OCI-LY7 (cell line): ENCODE data around the gene ABCA3. TPM values are rescaled to one million over a fixed set of nuclear protein-coding genes. Genes with fewer than 3 reads are reported as not detected.

Experiments
- microRNA-seq: library from miRNA; unstranded; fragments of <30 nt; microRNA quantifications from one replicate; pipeline ENCODE4 v1.2.0, GENCODE V29; 2022; ENCODE audit warnings: borderline replicate concordance
- small RNA-seq: library from RNA; depleted of rRNA; stranded (forward); fragments of <200 nt; gene quantifications from one replicate; pipeline ENCODE3, GENCODE V24; 2014
- total RNA-seq, 2 experiments: library from RNA; depleted of rRNA in 1 of 2; stranded (reverse); fragments of >200 nt in 1 of 2; shearing (Covaris generic) in 1 of 2; gene quantifications; 2 replicates each; pipeline ENCODE4 v1.2.3, GENCODE V29; 2014 to 2022

ABCA3 gene
- total RNA-seq, 2 experiments from 2014 or later: 0.23 TPM; not detected in 1

Small RNAs within 50 kb of the gene (microRNA-seq; reads per million reads assigned to microRNA genes)
- not detected for gene MIR3677
- not detected for gene MIR4717

Small RNAs within 50 kb of the gene (small RNA-seq; reads per million reads assigned to genes)
- gene MIR3677: not detected
- not detected for gene MIR4717

Other genes starting within 250 kb of the ABCA3 start
- 76.5 and 87.4 TPM in 2 replicates for gene PKD1, start 204.8 kb downstream of the ABCA3 start, total RNA-seq (2014; rRNA removed; shearing (Covaris generic))
- gene PKD1, start 204.8 kb downstream of the ABCA3 start, total RNA-seq (2022): 112 and 129 TPM in 2 replicates
- gene RAB26, start 192.1 kb downstream of the ABCA3 start, total RNA-seq (2014; rRNA removed; shearing (Covaris generic)): 3.1 and 5.0 TPM in 2 replicates
- 7.9 and 9.5 TPM in 2 replicates for gene RAB26, start 192.1 kb downstream of the ABCA3 start, total RNA-seq (2022)
- 50.1 and 53.6 TPM in 2 replicates for gene TRAF7, start 184.9 kb downstream of the ABCA3 start, total RNA-seq (2014; rRNA removed; shearing (Covaris generic))
- gene TRAF7, start 184.9 kb downstream of the ABCA3 start, total RNA-seq (2022): 82.3 and 103 TPM in 2 replicates
- gene CASKIN1, start 144.1 kb downstream of the ABCA3 start, total RNA-seq (2014; rRNA removed; shearing (Covaris generic)): 0.09 TPM in 1 of 2 replicates, not detected in the other
- 0.06 and 0.13 TPM in 2 replicates for gene CASKIN1, start 144.1 kb downstream of the ABCA3 start, total RNA-seq (2022)
- 57.1 and 65.4 TPM in 2 replicates for gene MLST8, start 135.3 kb downstream of the ABCA3 start, total RNA-seq (2014; rRNA removed; shearing (Covaris generic))
- gene MLST8, start 135.3 kb downstream of the ABCA3 start, total RNA-seq (2022): 68.6 and 71.3 TPM in 2 replicates
- gene BRICD5, start 129.9 kb downstream of the ABCA3 start, total RNA-seq (2014; rRNA removed; shearing (Covaris generic)): 15.8 and 30.4 TPM in 2 replicates
- gene BRICD5, start 129.9 kb downstream of the ABCA3 start, total RNA-seq (2022): 31.7 and 36.6 TPM in 2 replicates
- gene PGP, start 125.9 kb downstream of the ABCA3 start, total RNA-seq (2014; rRNA removed; shearing (Covaris generic)): 44.2 TPM in 2 replicates
- 37.0 and 37.9 TPM in 2 replicates for gene PGP, start 125.9 kb downstream of the ABCA3 start, total RNA-seq (2022)
- gene E4F1, start 117.1 kb downstream of the ABCA3 start, total RNA-seq (2014; rRNA removed; shearing (Covaris generic)): 43.1 and 59.6 TPM in 2 replicates
- 35.3 and 42.3 TPM in 2 replicates for gene E4F1, start 117.1 kb downstream of the ABCA3 start, total RNA-seq (2022)
- 6.6 and 6.9 TPM in 2 replicates for gene DNASE1L2, start 104.3 kb downstream of the ABCA3 start, total RNA-seq (2014; rRNA removed; shearing (Covaris generic))
- gene DNASE1L2, start 104.3 kb downstream of the ABCA3 start, total RNA-seq (2022): 8.4 and 9.8 TPM in 2 replicates
- gene ECI1, start 89.1 kb downstream of the ABCA3 start, total RNA-seq (2014; rRNA removed; shearing (Covaris generic)): 66.6 and 80.0 TPM in 2 replicates
- 74.5 and 87.5 TPM in 2 replicates for gene ECI1, start 89.1 kb downstream of the ABCA3 start, total RNA-seq (2022)
- 211 and 225 TPM in 2 replicates for gene RNPS1, start 72.6 kb downstream of the ABCA3 start, total RNA-seq (2014; rRNA removed; shearing (Covaris generic))
- 323 and 339 TPM in 2 replicates for gene RNPS1, start 72.6 kb downstream of the ABCA3 start, total RNA-seq (2022)
- gene CCNF, start 88.7 kb upstream of the ABCA3 start, total RNA-seq (2014; rRNA removed; shearing (Covaris generic)): 71.5 and 82.1 TPM in 2 replicates
- 83.3 and 93.0 TPM in 2 replicates for gene CCNF, start 88.7 kb upstream of the ABCA3 start, total RNA-seq (2022)
- gene TEDC2, start 119.4 kb upstream of the ABCA3 start, total RNA-seq (2014; rRNA removed; shearing (Covaris generic)): 89.3 and 110 TPM in 2 replicates
- gene TEDC2, start 119.4 kb upstream of the ABCA3 start, total RNA-seq (2022): 48.0 and 56.0 TPM in 2 replicates
- 2.3 and 4.8 TPM in 2 replicates for gene NTN3, start 130.6 kb upstream of the ABCA3 start, total RNA-seq (2014; rRNA removed; shearing (Covaris generic))
- 1.5 and 1.7 TPM in 2 replicates for gene NTN3, start 130.6 kb upstream of the ABCA3 start, total RNA-seq (2022)
- gene TBC1D24, start 134.4 kb upstream of the ABCA3 start, total RNA-seq (2014; rRNA removed; shearing (Covaris generic)): 19.8 and 23.4 TPM in 2 replicates
- 29.9 and 34.7 TPM in 2 replicates for gene TBC1D24, start 134.4 kb upstream of the ABCA3 start, total RNA-seq (2022)
- 15.0 and 16.4 TPM in 2 replicates for gene ATP6V0C, start 173.2 kb upstream of the ABCA3 start, total RNA-seq (2014; rRNA removed; shearing (Covaris generic))
- gene ATP6V0C, start 173.2 kb upstream of the ABCA3 start, total RNA-seq (2022): 87.4 and 94.3 TPM in 2 replicates
- gene AMDHD2, start 179.6 kb upstream of the ABCA3 start, total RNA-seq (2014; rRNA removed; shearing (Covaris generic)): 48.4 and 51.8 TPM in 2 replicates
- 47.1 and 59.7 TPM in 2 replicates for gene AMDHD2, start 179.6 kb upstream of the ABCA3 start, total RNA-seq (2022)
- 0.25 TPM in 1 of 2 replicates, not detected in the other for gene CEMP1, start 190.7 kb upstream of the ABCA3 start, total RNA-seq (2014; rRNA removed; shearing (Covaris generic))
- 0.35 and 0.55 TPM in 2 replicates for gene CEMP1, start 190.7 kb upstream of the ABCA3 start, total RNA-seq (2022)
- 11.7 and 14.4 TPM in 2 replicates for gene PDPK1, start 197.3 kb upstream of the ABCA3 start, total RNA-seq (2014; rRNA removed; shearing (Covaris generic))
- 38.3 and 40.6 TPM in 2 replicates for gene PDPK1, start 197.3 kb upstream of the ABCA3 start, total RNA-seq (2022)